Measurements from ENCODE around the gene SPAG7. TPM values are rescaled to one million over a fixed set of nuclear protein-coding genes. Genes with fewer than 3 reads are reported as not detected.

Gene SPAG7
- total and polyA plus RNA-seq, 2 of the 8 experiments (the other 6 are each of a cell fraction or from before 2014, with no cell fraction given): 74.2 to 81.9 TPM

GRCh38 chr17:4934173-4934979 is 33.2 kb downstream of the SPAG7 start (continued):
- TF ChIP-seq PHF8 (conservative IDR thresholded peaks at IDR 0.05; ENCODE audit: low read depth, low read length) (no peak), CTCF (IDR thresholded peaks at IDR 0.05; ENCODE audit: control extremely low read depth in 1 of 3, insufficient read depth in 1 of 3, low read depth in 1 of 3, low read length in 3 of 3) (peak; percentile 15 to 55 (median 51)), NANOG (IDR thresholded peaks at IDR 0.05; ENCODE audit: insufficient read depth, low read depth, low read length, poor library complexity, severe bottlenecking) (no peak), RAD21 (IDR thresholded peaks at IDR 0.05 in 1 of 2, conservative IDR thresholded peaks at IDR 0.05 in 1 of 2; ENCODE audit: low read depth in 2 of 2, low read length in 2 of 2) (peak; percentile 25 to 52; a peak in 3 of 4 replicates)
